OCI-LY7 (cell line): Measurements from ENCODE around the gene CCDC121. TPM values are rescaled to one million over a fixed set of nuclear protein-coding genes. Genes with fewer than 3 reads are reported as not detected.

Experiments used
- BruUV-seq: library from RNA; stranded (reverse); fragments of 400-500 nt; replicated peaks from 2 replicates; lab custom pipeline; 2021; lab: Mats Ljungman, UMichigan
- CTCF ChIA-PET: fragments of 300-600 bp; sonication (Branson Sonifier 250); formaldehyde crosslinking; loops from one replicate; lab custom pipeline; 2022; ENCODE audit warnings: antibody characterized with exemption; ENCODE audit not compliant: unreplicated experiment; lab: Charles Lee
- POLR2A ChIA-PET: fragments of 300-600 bp; sonication (Branson Sonifier 250); formaldehyde crosslinking; loops from one replicate; lab custom pipeline; 2022; ENCODE audit warnings: antibody characterized with exemption; lab: Charles Lee
- DNase-seq: peaks from one replicate; pipeline ENCODE4 v3.0.0-alpha.2; 2015; ENCODE audit warnings: low spot score
- H2AFZ ChIP-seq: fragments of 200-600 bp; sonication (generic), shearing (Covaris generic); 2 replicates; pipeline ENCODE4 v1.6.1; 2014; ENCODE audit warnings: mild to moderate bottlenecking, antibody characterized with exemption, low read length, moderate library complexity
- H3K27ac ChIP-seq: fragments of 200-600 bp; sonication (generic); 2 replicates; pipeline ENCODE4 v1.5.1; 2014; ENCODE audit warnings: mixed run types, low read depth, mild to moderate bottlenecking, moderate library complexity, low read length, inconsistent platforms; ENCODE audit not compliant: poor library complexity, severe bottlenecking
- H3K36me3 ChIP-seq: fragments of 200-600 bp; sonication (generic); 2 replicates; pipeline ENCODE4 v1.6.1; 2014; ENCODE audit warnings: mild to moderate bottlenecking, antibody characterized with exemption, low read length, moderate library complexity, mixed read lengths; ENCODE audit not compliant: insufficient read depth
- H3K4me1 ChIP-seq: fragments of 200-600 bp; sonication (generic); 2 replicates; pipeline ENCODE4 v1.5.1; 2014; ENCODE audit warnings: mild to moderate bottlenecking, low read length; ENCODE audit not compliant: insufficient read depth, poor library complexity, severe bottlenecking
- H3K4me2 ChIP-seq: fragments of 200-600 bp; sonication (generic); 2 replicates; pipeline ENCODE4 v1.6.1; 2014; ENCODE audit warnings: mild to moderate bottlenecking, low read length
- H3K4me3 ChIP-seq: fragments of 200-600 bp; sonication (generic); 2 replicates; pipeline ENCODE4 v1.5.1; 2014; ENCODE audit warnings: mild to moderate bottlenecking, low read depth, low read length; ENCODE audit not compliant: poor library complexity, severe bottlenecking
- H3K79me2 ChIP-seq: fragments of 200-600 bp; sonication (generic); 2 replicates; pipeline ENCODE4 v1.6.1; 2016; ENCODE audit warnings: low read depth, mild to moderate bottlenecking, low read length, moderate library complexity, mixed read lengths; ENCODE audit not compliant: insufficient read depth
- H3K9me2 ChIP-seq: fragments of 200-600 bp; sonication (generic); 2 replicates; pipeline ENCODE4 v1.6.1; 2016; ENCODE audit warnings: mild to moderate bottlenecking, low read length, mixed read lengths; ENCODE audit not compliant: insufficient read depth
- H3K9me3 ChIP-seq: fragments of 200-600 bp; sonication (generic); 2 replicates; pipeline ENCODE4 v1.6.1; 2014; ENCODE audit warnings: mild to moderate bottlenecking, mixed run types, low read length, mixed read lengths
- H4K20me1 ChIP-seq: fragments of 200-600 bp; sonication (generic); 2 replicates; pipeline ENCODE4 v1.6.1; 2014; ENCODE audit warnings: mild to moderate bottlenecking, antibody characterized with exemption, low read length, moderate library complexity, mixed read lengths; ENCODE audit not compliant: insufficient read depth
- CTCF ChIP-seq: fragments of 200-600 bp; sonication (generic); conservative IDR thresholded peaks from 2 replicates; pipeline ENCODE4 v1.5.1; 2014; ENCODE audit warnings: mild to moderate bottlenecking, antibody characterized with exemption, low read length, moderate library complexity, mixed read lengths
- EZH2phosphoT487 ChIP-seq: fragments of 200-600 bp; sonication (generic); IDR thresholded peaks from 2 replicates; pipeline ENCODE4 v1.6.1; 2018; ENCODE audit warnings: low read depth, borderline replicate concordance, mild to moderate bottlenecking, mixed run types, antibody characterized with exemption, low read length, moderate library complexity, mixed read lengths
- intact Hi-C: fragments of 100-400 bp; cut with micrococcal nuclease; formaldehyde crosslinking; loops from one replicate; pipeline ENCODE4 v1.10.0; 2022; ENCODE audit not compliant: unreplicated experiment
- total RNA-seq, 2 experiments: library from RNA; depleted of rRNA in 1 of 2; stranded (reverse); fragments of >200 nt in 1 of 2; shearing (Covaris generic) in 1 of 2; gene quantifications; 2 replicates each; pipeline ENCODE4 v1.2.3, GENCODE V29; 2014 to 2022

The CCDC121 gene
- total RNA-seq, 2 experiments from 2014 or later: 4.7 to 5.1 TPM

GRCh38 chr2:27624943-27625342, 3.9 kb downstream of the CCDC121 start:
- H3K9me2 ChIP-seq: no peaks in the 10 kb centered on the region
- CTCF ChIA-PET: no interaction called here
- no peak overlapping the region for H3K4me3 ChIP-seq
- peaks cover 29% of the 10 kb centered on the region for H3K4me1 ChIP-seq
- H3K9me3 ChIP-seq: no peaks in the 10 kb centered on the region
- H2AFZ ChIP-seq: no peak overlapping the region
- TF ChIP-seq EZH2phosphoT487: no peak
- TF ChIP-seq CTCF: no peak
- POLR2A ChIA-PET: interaction anchor here (0.6 kb wide), 1 partner anchor 413 kb away, joined by 3 read pairs; the partner anchor contains the start of genes ATRAID and SLC5A6
- no peaks in the 10 kb centered on the region for H4K20me1 ChIP-seq
- peaks cover 53% of the 10 kb centered on the region for H3K36me3 ChIP-seq
- H3K4me2 ChIP-seq: no peak overlapping the region
- intact Hi-C loops: loop anchor here (5.0 kb wide), 2 partner anchors 43 to 218 kb away; partner anchors contain the start of genes PPM1G and ZNF512
- no peak for DNase-seq
- no TSS peak for BruUV-seq
- no peak overlapping the region for H3K27ac ChIP-seq
- H3K79me2 ChIP-seq: peaks cover 16% of the 10 kb centered on the region; the same call in 1 of the 2 replicates

GRCh38 chr2:27622921-27623384, 5.9 kb downstream of the CCDC121 start:
- POLR2A ChIA-PET: interaction anchor here (1.4 kb wide), 1 partner anchor 37 kb away, joined by 5 read pairs; no protein-coding TSS in a partner anchor
- Histone ChIP-seq H3K36me3 (peaks cover 69% of the 10 kb centered on the region), H3K9me2 (no peaks in the 10 kb centered on the region), H3K4me2 (no peak overlapping the region), H2AFZ (no peak overlapping the region), H3K27ac (no peak overlapping the region), H3K4me3 (no peak overlapping the region), H3K79me2 (peaks cover under 1% of the 10 kb centered on the region; the same call in 1 of the 2 replicates), H3K9me3 (no peaks in the 10 kb centered on the region), H4K20me1 (no peaks in the 10 kb centered on the region), H3K4me1 (peaks cover 21% of the 10 kb centered on the region)
- TF ChIP-seq EZH2phosphoT487: no peak
- DNase-seq: no peak
- intact Hi-C loops: no loop called here
- no TSS peak for BruUV-seq
- CTCF ChIA-PET: no interaction called here

- Histone ChIP-seq H3K27ac (no peak overlapping the region), H3K79me2 (no peaks in the 10 kb centered on the region), H3K4me3 (no peak overlapping the region), H3K36me3 (peaks cover 84% of the 10 kb centered on the region), H2AFZ (no peak overlapping the region), H3K9me2 (no peaks in the 10 kb centered on the region), H3K4me1 (peaks cover 7% of the 10 kb centered on the region), H4K20me1 (no peaks in the 10 kb centered on the region), H3K9me3 (no peaks in the 10 kb centered on the region), H3K4me2 (no peak overlapping the region)
- ChIA-PET CTCF (no interaction called here), POLR2A (interaction anchor here (1.3 to 1.4 kb wide), 2 partner anchors 36 to 69 kb away, joined by 3 to 5 read pairs; no protein-coding TSS in a partner anchor)
- no TSS peak for BruUV-seq
- intact Hi-C loops: no loop called here
- DNase-seq: no peak
- TF ChIP-seq EZH2phosphoT487 (no peak), CTCF (peak; percentile 40; the same call in 1 of the 2 replicates)
Measured at GRCh38 chr2:27621524-27621923, 7.3 kb downstream of the CCDC121 start.
